ENCODE data around the gene CDAN1. TPM values are rescaled to one million over a fixed set of nuclear protein-coding genes. Genes with fewer than 3 reads are reported as not detected.
A peak's percentile ranks its signal among the peaks of the same experiment; 100 is the strongest.
"Not testable (repeated sequence)": the region's sequence is repeated elsewhere in the genome, so short reads cannot be mapped to it uniquely, and the experiment has no call there.

CDAN1 gene
- total RNA-seq, 1 donor from 2014 or later: 8.7 TPM

- TF ChIP-seq CTCF (IDR thresholded peaks at IDR 0.05; ENCODE audit: insufficient read depth, low read length, severe bottlenecking): no peak
- DNase-seq (ENCODE audit: low read depth) (no peak), FAIRE-seq (no peak)
- H3K27me3 ChIP-seq (ENCODE audit: control insufficient read depth, insufficient read depth, low read length): no peaks in the 10 kb centered on the region
- H3K36me3 ChIP-seq (ENCODE audit: control insufficient read depth, insufficient read depth, low read length): no peaks in the 10 kb centered on the region
- no peak overlapping the region for H3K4me3 ChIP-seq (ENCODE audit: low read depth, low read length)
Measured at GRCh38 chr15:42686281-42686680, 50.6 kb downstream of the CDAN1 start.

GRCh38 chr15:42681119-42681518, 55.8 kb downstream of the CDAN1 start:
- FAIRE-seq (no peak), DNase-seq (ENCODE audit: low read depth) (no peak)
- no peak overlapping the region for H3K4me3 ChIP-seq (ENCODE audit: low read depth, low read length)
- no peaks in the 10 kb centered on the region for H3K27me3 ChIP-seq (ENCODE audit: control insufficient read depth, insufficient read depth, low read length)
- no peak for TF ChIP-seq CTCF (IDR thresholded peaks at IDR 0.05; ENCODE audit: insufficient read depth, low read length, severe bottlenecking)
- no peaks in the 10 kb centered on the region for H3K36me3 ChIP-seq (ENCODE audit: control insufficient read depth, insufficient read depth, low read length)

GRCh38 chr15:42680142-42680482, 56.8 kb downstream of the CDAN1 start:
- H3K27me3 ChIP-seq (ENCODE audit: control insufficient read depth, insufficient read depth, low read length); H3K4me3 ChIP-seq (ENCODE audit: low read depth, low read length); H3K36me3 ChIP-seq (ENCODE audit: control insufficient read depth, insufficient read depth, low read length); FAIRE-seq: not testable (repeated sequence)
- DNase-seq (ENCODE audit: low read depth): peak; percentile 91

GRCh38 chr15:42679285-42680141, 57.4 kb downstream of the CDAN1 start:
- Histone ChIP-seq H3K4me3 (ENCODE audit: low read depth, low read length) (no peak overlapping the region), H3K36me3 (ENCODE audit: control insufficient read depth, insufficient read depth, low read length) (no peaks in the 10 kb centered on the region), H3K27me3 (ENCODE audit: control insufficient read depth, insufficient read depth, low read length) (no peaks in the 10 kb centered on the region)
- DNase-seq (ENCODE audit: low read depth) (peak; percentile 95), FAIRE-seq (peak; percentile 92)
- TF ChIP-seq CTCF (IDR thresholded peaks at IDR 0.05; ENCODE audit: insufficient read depth, low read length, severe bottlenecking): no peak

GRCh38 chr15:42675021-42675420, 61.9 kb downstream of the CDAN1 start:
- Histone ChIP-seq H3K36me3 (ENCODE audit: control insufficient read depth, insufficient read depth, low read length) (no peaks in the 10 kb centered on the region), H3K27me3 (ENCODE audit: control insufficient read depth, insufficient read depth, low read length) (no peaks in the 10 kb centered on the region), H3K4me3 (ENCODE audit: low read depth, low read length) (no peak overlapping the region)
- no peak for DNase-seq (ENCODE audit: low read depth)
- no peak for TF ChIP-seq CTCF (IDR thresholded peaks at IDR 0.05; ENCODE audit: insufficient read depth, low read length, severe bottlenecking)
- FAIRE-seq: no peak

GRCh38 chr15:42674472-42674871, 62.5 kb downstream of the CDAN1 start:
- no peak for FAIRE-seq
- H3K36me3 ChIP-seq (ENCODE audit: control insufficient read depth, insufficient read depth, low read length): no peaks in the 10 kb centered on the region
- H3K4me3 ChIP-seq (ENCODE audit: low read depth, low read length): no peak overlapping the region
- no peak for DNase-seq (ENCODE audit: low read depth)
- no peaks in the 10 kb centered on the region for H3K27me3 ChIP-seq (ENCODE audit: control insufficient read depth, insufficient read depth, low read length)
- no peak for TF ChIP-seq CTCF (IDR thresholded peaks at IDR 0.05; ENCODE audit: insufficient read depth, low read length, severe bottlenecking)

Other genes starting within 250 kb of the CDAN1 start
- gene ZNF106, start 246.0 kb downstream of the CDAN1 start, total RNA-seq: 33.3 and 34.5 TPM in 2 replicates
- 50.6 and 58.2 TPM in 2 replicates for gene SNAP23, start 241.5 kb downstream of the CDAN1 start, total RNA-seq
- gene LRRC57, start 188.3 kb downstream of the CDAN1 start, total RNA-seq: 17.1 and 20.2 TPM in 2 replicates
- 21.4 and 28.2 TPM in 2 replicates for gene HAUS2, start 188.3 kb downstream of the CDAN1 start, total RNA-seq
- 0.64 and 1.6 TPM in 2 replicates for gene STARD9, start 161.5 kb downstream of the CDAN1 start, total RNA-seq
- gene TTBK2, start 183.7 kb upstream of the CDAN1 start, total RNA-seq: 7.9 and 8.8 TPM in 2 replicates

Measured in bronchial epithelial cell (primary cell).